Articular chondrocyte of knee joint (primary cell): Measurements from ENCODE around the gene NHLRC3. TPM values are rescaled to one million over a fixed set of nuclear protein-coding genes. Genes with fewer than 3 reads are reported as not detected.

ENCODE experiments used
- total RNA-seq: library from RNA; depleted of rRNA; stranded (reverse); fragments of >200 nt; gene quantifications from 2 replicates; pipeline ENCODE4 v1.2.3, GENCODE V29; 2012

Gene NHLRC3, protein sequence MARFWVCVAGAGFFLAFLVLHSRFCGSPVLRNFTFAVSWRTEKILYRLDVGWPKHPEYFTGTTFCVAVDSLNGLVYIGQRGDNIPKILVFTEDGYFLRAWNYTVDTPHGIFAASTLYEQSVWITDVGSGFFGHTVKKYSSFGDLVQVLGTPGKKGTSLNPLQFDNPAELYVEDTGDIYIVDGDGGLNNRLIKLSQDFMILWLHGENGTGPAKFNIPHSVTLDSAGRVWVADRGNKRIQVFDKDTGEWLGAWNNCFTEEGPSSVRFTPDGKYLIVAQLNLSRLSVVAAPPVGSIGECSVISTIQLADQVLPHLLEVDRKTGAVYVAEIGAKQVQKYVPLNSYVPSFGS
- total RNA-seq: 34.1 and 35.0 TPM in 2 replicates

GRCh38 chr13:39037880-39038568 is at the start of gene NHLRC3, which contains the start of gene PROSER1:
TSS of gene NHLRC3 (plus strand) at chr13:39038456. CDS start at chr13:39038640, 184 bp downstream.
TSS of gene PROSER1 (minus strand) at chr13:39038089. CDS start at chr13:39037242, 847 bp downstream.

GRCh38 chr13:38990693-38991092 is 47.6 kb upstream of the NHLRC3 start, which contains the start of gene STOML3:
TSS of gene STOML3 (minus strand) at chr13:38990831. CDS start at chr13:38990721, 110 bp downstream.

Other genes with a start within 250 kb of the NHLRC3 start
- gene STOML3, start 47.6 kb upstream of the NHLRC3 start, total RNA-seq: not detected in 2 replicates
- gene PROSER1, start 367 bp upstream of the NHLRC3 start, total RNA-seq: 6.2 and 16.9 TPM in 2 replicates